Kidney epithelial cell (primary cell): ENCODE measurements around the gene ADAMTS9. TPM values are rescaled to one million over a fixed set of nuclear protein-coding genes. Genes with fewer than 3 reads are reported as not detected.

ENCODE experiments used
- DNase-seq: peaks from one replicate; pipeline ENCODE4 v3.0.0-alpha.2; 2010; ENCODE audit warnings: low read depth
- H3K27me3 ChIP-seq: 2 replicates; pipeline ENCODE4 v1.6.0; 2011; ENCODE audit warnings: low read length; ENCODE audit not compliant: control insufficient read depth, insufficient read depth
- H3K36me3 ChIP-seq: 2 replicates; pipeline ENCODE4 v1.5.1; 2011; ENCODE audit warnings: low read length; ENCODE audit not compliant: control insufficient read depth, insufficient read depth
- H3K4me3 ChIP-seq: 2 replicates; pipeline ENCODE4 v1.5.1; 2011; ENCODE audit warnings: low read depth, mild to moderate bottlenecking, control low read depth, low read length
- total RNA-seq: library from RNA; depleted of rRNA; stranded (reverse); fragments of >200 nt; gene quantifications from 2 replicates; pipeline ENCODE4 v1.2.3, GENCODE V29; 2015
- TF ChIP-seq, protein P1 (sequence below): IDR thresholded peaks from 2 replicates; pipeline ENCODE4 v1.5.1; 2011; ENCODE audit warnings: mild to moderate bottlenecking, moderate library complexity, low read length, control low read depth, inconsistent platforms; ENCODE audit not compliant: insufficient read depth, poor library complexity, severe bottlenecking

The ADAMTS9 gene
- total RNA-seq, 1 donor from 2014 or later = 211 TPM

DNA sequence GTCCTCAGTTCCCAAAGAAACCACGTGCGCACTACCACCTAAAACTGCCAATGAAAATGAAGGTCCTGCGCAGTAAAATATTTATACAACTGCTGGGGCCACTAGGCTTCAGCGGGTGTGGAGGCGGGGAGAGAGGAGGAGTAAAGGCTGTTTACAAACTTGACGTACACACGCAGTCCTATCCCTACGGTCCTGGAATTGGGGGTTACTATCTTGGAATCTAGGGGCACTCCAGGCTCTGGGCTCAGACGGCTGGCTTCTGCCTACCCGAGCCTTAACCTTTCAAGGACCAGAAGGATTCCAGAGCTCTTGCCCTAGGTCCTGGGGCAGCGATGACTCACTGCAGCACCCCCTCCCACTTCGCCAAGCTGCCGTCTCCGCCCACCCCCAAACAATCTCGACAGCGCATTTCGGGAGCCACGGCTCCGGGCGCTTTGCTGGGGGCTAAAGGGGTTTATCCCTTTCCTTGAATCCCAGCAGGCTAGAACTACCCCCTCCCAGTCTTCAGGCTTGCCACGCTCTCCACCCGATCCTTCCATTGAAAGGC, 3.0 kb downstream of the ADAMTS9 start:
- Histone ChIP-seq H3K4me3 (peak overlapping the region; percentile 81), H3K36me3 (no peaks in the 10 kb centered on the region), H3K27me3 (no peaks in the 10 kb centered on the region)
- no peak for DNase-seq
- TF ChIP-seq, protein P1, sequence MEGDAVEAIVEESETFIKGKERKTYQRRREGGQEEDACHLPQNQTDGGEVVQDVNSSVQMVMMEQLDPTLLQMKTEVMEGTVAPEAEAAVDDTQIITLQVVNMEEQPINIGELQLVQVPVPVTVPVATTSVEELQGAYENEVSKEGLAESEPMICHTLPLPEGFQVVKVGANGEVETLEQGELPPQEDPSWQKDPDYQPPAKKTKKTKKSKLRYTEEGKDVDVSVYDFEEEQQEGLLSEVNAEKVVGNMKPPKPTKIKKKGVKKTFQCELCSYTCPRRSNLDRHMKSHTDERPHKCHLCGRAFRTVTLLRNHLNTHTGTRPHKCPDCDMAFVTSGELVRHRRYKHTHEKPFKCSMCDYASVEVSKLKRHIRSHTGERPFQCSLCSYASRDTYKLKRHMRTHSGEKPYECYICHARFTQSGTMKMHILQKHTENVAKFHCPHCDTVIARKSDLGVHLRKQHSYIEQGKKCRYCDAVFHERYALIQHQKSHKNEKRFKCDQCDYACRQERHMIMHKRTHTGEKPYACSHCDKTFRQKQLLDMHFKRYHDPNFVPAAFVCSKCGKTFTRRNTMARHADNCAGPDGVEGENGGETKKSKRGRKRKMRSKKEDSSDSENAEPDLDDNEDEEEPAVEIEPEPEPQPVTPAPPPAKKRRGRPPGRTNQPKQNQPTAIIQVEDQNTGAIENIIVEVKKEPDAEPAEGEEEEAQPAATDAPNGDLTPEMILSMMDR = no peak

DNA sequence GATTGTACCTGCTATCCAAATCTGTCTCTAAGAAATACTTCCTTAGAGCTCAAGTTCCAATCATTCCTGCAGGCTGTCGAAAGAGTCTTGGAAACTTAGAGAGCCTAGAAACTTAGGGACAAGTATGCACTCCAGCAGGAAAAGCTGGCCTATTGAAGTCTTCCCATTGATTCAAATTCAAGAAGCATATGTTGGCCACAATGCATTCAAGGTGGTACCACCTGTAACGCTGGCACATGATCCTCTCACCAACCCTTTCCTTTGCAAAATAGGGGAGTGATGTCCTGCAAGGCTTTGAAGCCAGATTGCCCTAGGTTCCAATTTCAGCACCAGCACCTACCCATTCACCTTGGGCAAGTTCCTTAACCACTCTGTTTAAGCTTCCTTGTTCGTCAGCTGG, 6.0 kb downstream of the ADAMTS9 start:
- H3K4me3 ChIP-seq = no peak overlapping the region
- TF ChIP-seq, protein P1 = no peak
- H3K27me3 ChIP-seq = no peaks in the 10 kb centered on the region
- DNase-seq = no peak
- no peaks in the 10 kb centered on the region for H3K36me3 ChIP-seq

DNA sequence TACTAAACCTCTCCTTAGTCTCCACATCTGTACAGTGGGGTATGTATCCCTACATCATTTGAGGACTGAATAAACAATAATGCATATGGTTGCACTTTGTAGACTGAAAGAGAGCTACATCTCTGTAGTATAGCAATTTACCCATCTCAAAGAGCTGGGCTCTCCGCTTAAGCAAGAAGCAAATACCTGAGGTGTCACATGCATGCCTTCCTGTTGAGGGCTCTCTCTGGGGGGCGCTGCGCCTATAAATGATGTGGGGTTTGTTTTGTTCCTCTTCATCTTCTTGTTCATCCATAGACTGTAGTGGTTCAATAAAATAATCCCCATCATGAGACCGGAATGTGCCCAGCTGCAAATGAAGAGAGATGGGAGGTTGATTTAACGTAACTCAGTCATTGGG, 6.8 kb downstream of the ADAMTS9 start:
- TF ChIP-seq, protein P1 = no peak
- no peak for DNase-seq
- Histone ChIP-seq H3K4me3 (no peak overlapping the region), H3K36me3 (no peaks in the 10 kb centered on the region), H3K27me3 (no peaks in the 10 kb centered on the region)

DNA sequence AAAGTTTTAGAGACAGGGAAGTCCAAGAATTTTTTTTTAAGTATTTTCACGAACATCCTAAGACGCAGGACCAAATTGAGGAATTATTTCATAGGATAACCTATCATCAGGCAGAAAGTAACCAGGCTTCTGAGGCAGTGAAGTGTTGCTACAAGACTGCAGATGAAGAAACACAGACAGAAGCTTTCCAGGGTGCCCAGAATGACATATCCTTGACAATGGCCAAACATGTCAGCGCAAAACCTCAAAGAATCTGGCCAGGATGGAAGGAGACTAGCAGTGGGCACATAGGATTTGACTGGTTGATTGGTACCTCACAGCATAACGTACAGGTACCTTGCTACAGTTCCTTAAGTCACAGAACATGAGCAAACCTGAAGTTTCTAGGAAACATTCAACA, 7.5 kb downstream of the ADAMTS9 start:
- no peak for DNase-seq
- no peaks in the 10 kb centered on the region for H3K36me3 ChIP-seq
- H3K27me3 ChIP-seq = no peaks in the 10 kb centered on the region
- no peak overlapping the region for H3K4me3 ChIP-seq
- TF ChIP-seq, protein P1 = no peak

DNA sequence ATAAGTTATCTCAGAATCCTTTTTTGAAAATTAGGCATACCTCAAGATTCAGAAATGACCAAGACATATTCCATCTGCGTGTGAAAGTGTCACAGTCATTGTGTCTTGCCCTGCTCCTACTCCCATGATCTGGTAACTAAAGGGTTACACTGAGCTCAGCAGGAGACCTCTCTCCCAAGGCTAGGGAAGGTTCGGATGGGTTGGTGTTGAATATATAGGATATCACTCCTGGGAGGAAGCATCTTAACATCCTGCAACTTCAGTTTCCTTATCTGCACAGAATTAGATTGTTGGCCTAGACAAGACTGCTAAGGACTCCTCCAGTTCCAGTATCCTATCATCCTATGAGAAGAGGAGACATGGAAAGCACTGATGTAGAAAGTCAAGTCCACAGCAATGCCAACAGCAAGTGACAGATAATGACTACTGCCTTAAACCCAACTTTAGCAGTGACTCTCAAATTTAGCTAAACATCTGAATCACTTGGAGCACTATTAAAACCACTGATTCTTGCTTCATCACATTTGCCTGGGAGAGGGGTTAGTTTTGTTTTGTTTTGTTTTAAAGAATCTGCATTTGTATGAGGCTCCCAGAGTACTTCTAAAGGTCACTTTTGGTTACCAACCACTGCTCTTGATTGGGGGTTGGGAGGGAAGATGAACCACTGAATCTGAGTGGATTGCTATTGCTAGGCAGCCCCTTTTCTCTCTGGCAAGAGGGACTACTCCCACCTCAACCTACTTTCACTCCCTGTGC, 9.7 kb downstream of the ADAMTS9 start:
- H3K4me3 ChIP-seq = no peak overlapping the region
- no peaks in the 10 kb centered on the region for H3K27me3 ChIP-seq
- no peak for DNase-seq
- no peaks in the 10 kb centered on the region for H3K36me3 ChIP-seq
- TF ChIP-seq, protein P1 = no peak

DNA sequence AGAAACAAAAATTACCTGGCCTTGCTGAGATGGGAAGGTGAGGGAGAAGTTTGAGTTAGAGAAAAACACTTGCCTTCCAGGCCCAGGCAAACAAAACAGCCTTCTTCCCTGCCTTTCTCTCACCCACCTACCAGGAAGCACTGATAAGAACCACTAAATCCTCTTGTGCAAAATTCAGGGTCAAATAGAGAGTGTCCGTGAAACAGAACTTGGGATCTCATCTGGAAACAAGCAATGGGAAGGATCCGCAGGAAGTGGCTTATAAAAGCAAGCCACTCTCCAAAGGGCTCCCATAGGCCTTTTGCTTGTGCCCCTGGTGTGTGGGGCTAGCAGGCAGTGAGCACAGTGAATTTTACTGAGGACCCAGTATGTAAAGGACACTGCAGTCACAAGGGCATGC, 11.0 kb downstream of the ADAMTS9 start:
- H3K4me3 ChIP-seq = no peak overlapping the region
- TF ChIP-seq, protein P1 = no peak
- H3K27me3 ChIP-seq = no peaks in the 10 kb centered on the region
- no peaks in the 10 kb centered on the region for H3K36me3 ChIP-seq
- DNase-seq = no peak
